T-helper 1 cell treated with Interleukin-12 subunit alpha and Interleukin-12 subunit beta and Interleukin-4 antibody, amounts not matched to agents 30 μg/mL and 1 μg/mL, for 36 hours (primary cell): ENCODE data around the gene DAPK3.

ENCODE experiments used
- H3K27ac Mint-ChIP-seq: one replicate; pipeline ENCODE4 v1.8.0; 2021; ENCODE audit warnings: mild to moderate bottlenecking, mixed read lengths
- H3K27me3 Mint-ChIP-seq: one replicate; pipeline ENCODE4 v1.8.0; 2021; ENCODE audit warnings: low read depth, mixed read lengths
- H3K36me3 Mint-ChIP-seq: one replicate; pipeline ENCODE4 v1.8.0; 2021; ENCODE audit warnings: low read depth, mixed read lengths
- H3K4me1 Mint-ChIP-seq: one replicate; pipeline ENCODE4 v1.8.0; 2021; ENCODE audit warnings: low read depth, mixed read lengths
- H3K4me3 Mint-ChIP-seq: one replicate; pipeline ENCODE4 v1.8.0; 2021; ENCODE audit warnings: mild to moderate bottlenecking, moderate library complexity, mixed read lengths
- H3K9me3 Mint-ChIP-seq: one replicate; pipeline ENCODE4 v1.8.0; 2021; ENCODE audit warnings: mixed read lengths

The DAPK3 gene

DNA sequence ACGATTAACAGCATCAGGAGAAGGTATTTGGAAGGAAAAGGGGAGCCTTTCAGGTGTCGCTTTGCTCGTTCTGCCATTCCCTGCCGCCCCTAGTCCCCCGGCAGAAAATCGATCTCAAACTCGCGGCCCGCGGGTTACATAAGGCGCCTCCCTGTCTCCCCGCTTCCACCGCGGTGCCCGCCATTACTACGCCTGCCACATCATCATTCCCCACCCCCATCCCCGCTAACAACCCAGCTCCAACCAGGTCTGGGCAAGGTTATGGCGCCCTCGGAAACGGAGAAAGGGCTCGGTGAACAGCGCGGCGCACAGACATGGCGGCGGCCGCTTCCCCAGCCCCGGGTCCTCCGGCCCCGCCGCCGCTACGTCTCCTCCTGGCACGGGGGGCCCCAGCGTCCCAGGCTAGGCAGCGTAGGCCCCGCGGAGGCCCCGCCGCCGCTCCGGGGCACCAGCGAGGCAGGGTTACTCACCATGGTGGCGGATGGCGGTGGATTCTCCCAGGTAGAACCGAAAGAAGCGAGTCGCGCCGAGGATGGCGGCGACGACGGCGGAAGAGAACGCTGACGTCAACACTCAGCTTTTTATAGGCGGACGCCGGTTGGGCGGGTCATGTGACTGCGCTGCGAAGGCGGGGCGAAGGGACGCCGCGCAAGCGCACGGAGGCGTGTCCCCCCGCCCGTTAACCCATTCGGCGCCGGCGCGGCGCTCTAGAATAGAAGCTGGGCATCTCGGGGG lies 14.2 kb upstream of the DAPK3 start, which contains the start of gene EEF2:
EEF2 (minus strand) TSS at position 556 of the 735 bp plus-strand sequence; CDS start at position 473, 83 bp downstream.
- no peaks in the 10 kb centered on the region for H3K9me3 Mint-ChIP-seq
- H3K27me3 Mint-ChIP-seq: no peaks in the 10 kb centered on the region
- peaks cover 34% of the 10 kb centered on the region for H3K36me3 Mint-ChIP-seq
- H3K4me3 Mint-ChIP-seq: peak within 1 kb of the TSS; percentile 99
- peaks cover 39% of the 10 kb centered on the region for H3K4me1 Mint-ChIP-seq
- peak within 1 kb of the TSS; percentile 91 for H3K27ac Mint-ChIP-seq

DNA sequence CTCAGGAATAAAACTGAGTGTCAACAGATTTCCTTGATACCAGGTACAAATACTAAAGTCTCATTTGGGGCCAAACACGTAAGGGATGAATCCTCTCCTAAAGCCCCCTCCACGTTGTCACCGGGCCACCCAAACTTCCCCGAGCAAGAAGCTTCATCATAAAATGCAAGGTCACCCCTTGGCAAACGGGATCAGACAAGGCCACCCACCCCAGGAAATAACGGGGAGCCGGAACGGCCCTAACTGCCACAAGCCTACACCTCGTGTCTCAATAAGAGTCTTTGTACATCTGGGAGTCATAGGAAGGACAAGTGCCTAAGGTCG lies 13.6 kb upstream of the DAPK3 start:
- H3K4me3 Mint-ChIP-seq: peak overlapping the region; percentile 99
- no peaks in the 10 kb centered on the region for H3K27me3 Mint-ChIP-seq
- H3K36me3 Mint-ChIP-seq: peaks cover 37% of the 10 kb centered on the region
- peaks cover 39% of the 10 kb centered on the region for H3K4me1 Mint-ChIP-seq
- no peaks in the 10 kb centered on the region for H3K9me3 Mint-ChIP-seq
- H3K27ac Mint-ChIP-seq: peak overlapping the region; percentile 91

- peak overlapping the region; percentile 91 for H3K27ac Mint-ChIP-seq
- H3K36me3 Mint-ChIP-seq: peaks cover 42% of the 10 kb centered on the region
- no peaks in the 10 kb centered on the region for H3K9me3 Mint-ChIP-seq
- H3K4me3 Mint-ChIP-seq: peak overlapping the region; percentile 99
- H3K27me3 Mint-ChIP-seq: no peaks in the 10 kb centered on the region
- H3K4me1 Mint-ChIP-seq: peaks cover 41% of the 10 kb centered on the region
These were observed 13.2 kb upstream of the DAPK3 start for GRCh38 chr19:3983936-3984583.

GRCh38 chr19:3983542-3983914 lies 12.6 kb upstream of the DAPK3 start:
- H3K27me3 Mint-ChIP-seq: no peaks in the 10 kb centered on the region
- peaks cover 41% of the 10 kb centered on the region for H3K4me1 Mint-ChIP-seq
- H3K36me3 Mint-ChIP-seq: peaks cover 45% of the 10 kb centered on the region
- H3K27ac Mint-ChIP-seq: peak overlapping the region; percentile 73
- H3K9me3 Mint-ChIP-seq: no peaks in the 10 kb centered on the region
- H3K4me3 Mint-ChIP-seq: peak overlapping the region; percentile 99

- peak overlapping the region; percentile 99 for H3K4me3 Mint-ChIP-seq
- H3K9me3 Mint-ChIP-seq: no peaks in the 10 kb centered on the region
- H3K27ac Mint-ChIP-seq: peak overlapping the region; percentile 73
- peaks cover 43% of the 10 kb centered on the region for H3K4me1 Mint-ChIP-seq
- H3K27me3 Mint-ChIP-seq: no peaks in the 10 kb centered on the region
- peaks cover 48% of the 10 kb centered on the region for H3K36me3 Mint-ChIP-seq
These were observed 12.0 kb upstream of the DAPK3 start for GRCh38 chr19:3982701-3983541.

DNA sequence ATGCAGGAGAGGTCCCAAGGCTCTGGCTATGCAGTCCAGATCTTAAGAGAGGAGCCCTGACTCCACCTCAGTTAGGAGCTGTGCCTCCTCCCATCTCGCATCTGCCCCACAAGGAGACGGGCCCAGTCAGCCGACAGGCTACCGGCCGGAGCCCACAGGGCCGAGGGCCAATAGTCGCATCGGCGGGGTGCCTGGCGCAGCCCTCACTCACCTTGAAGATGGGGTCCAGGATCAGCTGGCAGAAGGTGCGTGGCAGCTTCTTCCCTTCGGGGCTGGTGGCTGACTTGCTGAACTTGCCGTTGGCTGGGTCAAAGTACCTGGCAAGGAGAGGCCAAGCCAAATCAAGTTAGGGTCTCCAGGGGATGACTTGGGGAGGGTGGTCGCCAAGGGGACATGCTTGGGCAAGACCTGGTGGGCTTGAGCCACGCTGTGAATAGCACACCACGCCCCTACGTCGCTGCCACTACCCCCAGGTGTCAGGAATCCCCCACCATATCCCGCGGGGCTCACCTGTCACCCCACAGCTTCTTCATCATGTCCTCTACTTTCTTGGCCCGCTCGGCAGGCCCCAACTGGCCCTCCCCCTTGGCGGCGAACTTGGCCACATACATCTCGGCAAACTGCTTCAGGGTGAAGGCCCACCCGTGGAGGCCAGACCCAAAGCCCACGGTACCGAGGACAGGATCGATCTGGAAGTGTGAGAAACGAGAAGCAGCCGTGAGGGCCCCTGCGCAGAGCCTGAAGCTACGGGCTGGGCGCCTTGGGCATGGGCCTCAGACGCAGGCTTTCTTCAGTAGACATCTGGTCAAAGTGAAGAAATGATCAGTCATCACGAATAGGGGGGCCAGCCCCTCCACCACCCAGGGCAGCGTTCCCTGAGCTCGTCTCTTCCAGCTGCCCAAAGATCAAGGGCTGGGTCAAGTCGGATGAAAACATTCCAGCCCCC lies 11.1 kb upstream of the DAPK3 start:
- H3K27ac Mint-ChIP-seq: no peak overlapping the region
- H3K27me3 Mint-ChIP-seq: no peaks in the 10 kb centered on the region
- H3K4me1 Mint-ChIP-seq: peaks cover 36% of the 10 kb centered on the region
- H3K36me3 Mint-ChIP-seq: peaks cover 53% of the 10 kb centered on the region
- H3K4me3 Mint-ChIP-seq: no peak overlapping the region
- no peaks in the 10 kb centered on the region for H3K9me3 Mint-ChIP-seq

DNA sequence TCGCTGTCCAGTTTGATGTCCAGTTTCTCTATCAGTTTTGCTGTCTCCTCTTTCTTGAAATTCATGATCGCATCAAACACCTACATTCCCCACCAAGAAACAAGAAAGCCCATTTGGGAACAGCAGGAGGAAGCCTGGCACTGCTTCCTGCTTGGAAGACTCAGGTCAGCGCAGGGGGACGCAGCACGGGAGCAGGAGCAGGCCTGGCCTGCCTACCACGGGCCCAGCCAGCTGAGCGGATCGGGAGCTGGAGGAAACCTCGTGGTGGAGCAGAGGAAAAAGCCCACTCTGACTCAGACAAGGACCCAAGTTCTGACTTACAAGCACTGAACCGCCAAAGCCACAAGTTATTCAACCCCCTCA lies 10.5 kb upstream of the DAPK3 start:
- Mint-ChIP-seq H3K36me3 (peaks cover 53% of the 10 kb centered on the region), H3K27ac (no peak overlapping the region), H3K9me3 (no peaks in the 10 kb centered on the region), H3K4me1 (peaks cover 30% of the 10 kb centered on the region), H3K27me3 (no peaks in the 10 kb centered on the region), H3K4me3 (peak overlapping the region; percentile 12)

- Mint-ChIP-seq H3K27me3 (no peaks in the 10 kb centered on the region), H3K36me3 (peaks cover 57% of the 10 kb centered on the region), H3K27ac (no peak overlapping the region)
These were observed 9.7 kb upstream of the DAPK3 start for GRCh38 chr19:3980353-3981251.

DNA sequence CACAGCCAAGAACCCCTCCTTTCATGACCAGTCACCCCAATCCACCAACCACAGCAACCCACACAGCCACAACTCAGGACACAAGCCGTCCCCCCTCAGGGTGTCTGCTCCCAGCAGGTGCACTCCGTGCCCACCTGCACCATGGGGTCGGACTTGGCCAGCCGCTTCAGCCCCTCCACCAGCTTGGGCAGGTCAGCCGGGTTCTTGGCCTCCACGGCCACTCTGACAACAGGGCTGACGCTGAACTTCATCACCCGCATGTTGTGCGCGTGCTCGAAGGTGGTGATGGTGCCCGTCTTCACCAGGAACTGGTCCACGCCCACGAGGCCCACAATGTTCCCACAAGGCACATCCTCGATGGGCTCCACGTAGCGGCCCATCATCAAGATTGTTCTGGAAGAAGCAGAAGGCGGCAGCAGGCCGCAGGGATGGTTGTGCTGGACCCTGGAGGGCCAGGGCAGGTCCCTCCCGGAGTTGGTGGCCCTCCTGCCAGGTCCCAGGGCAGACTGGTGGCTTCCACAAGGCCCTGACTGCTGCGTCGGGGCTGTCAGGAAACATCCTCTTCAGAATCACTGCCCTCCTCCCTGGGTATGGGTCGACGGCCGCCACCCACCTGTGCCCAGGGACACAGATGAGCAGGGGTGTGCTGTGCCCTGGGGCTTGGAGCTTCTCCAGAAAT lies 8.9 kb upstream of the DAPK3 start:
- Mint-ChIP-seq H3K4me3 (no peak overlapping the region), H3K9me3 (no peaks in the 10 kb centered on the region), H3K36me3 (peaks cover 56% of the 10 kb centered on the region), H3K27ac (no peak overlapping the region), H3K27me3 (no peaks in the 10 kb centered on the region), H3K4me1 (peaks cover 24% of the 10 kb centered on the region)

More at GRCh38 chr19:3980353-3981251, 9.7 kb upstream of the DAPK3 start:
- Mint-ChIP-seq H3K4me1 (peaks cover 24% of the 10 kb centered on the region), H3K9me3 (no peaks in the 10 kb centered on the region), H3K4me3 (no peak overlapping the region)

DNA sequence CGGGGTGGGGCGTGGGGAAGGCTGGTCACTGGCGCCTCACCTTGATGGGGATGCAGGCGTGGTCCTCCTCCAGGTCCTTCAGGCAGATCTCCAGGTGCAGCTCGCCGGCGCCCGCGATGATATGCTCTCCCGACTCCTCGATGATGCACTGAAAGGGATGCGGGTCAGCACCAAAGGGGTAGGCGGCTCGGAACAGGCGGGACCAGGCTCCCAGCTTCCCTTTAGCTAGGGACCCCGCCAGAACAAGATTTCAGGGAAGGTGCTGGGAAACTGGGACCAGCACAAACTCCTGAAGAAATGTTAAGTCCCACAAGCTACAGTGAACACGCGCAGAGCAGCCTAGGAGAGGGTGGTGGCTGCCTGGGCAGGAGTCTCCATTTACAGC lies 8.4 kb upstream of the DAPK3 start:
- Mint-ChIP-seq H3K9me3 (no peaks in the 10 kb centered on the region), H3K4me3 (no peak overlapping the region), H3K27me3 (no peaks in the 10 kb centered on the region), H3K27ac (no peak overlapping the region), H3K36me3 (peaks cover 50% of the 10 kb centered on the region), H3K4me1 (peaks cover 23% of the 10 kb centered on the region)

- Mint-ChIP-seq H3K27ac (no peak overlapping the region), H3K4me1 (peaks cover 13% of the 10 kb centered on the region), H3K4me3 (no peak overlapping the region)
These were observed 7.2 kb upstream of the DAPK3 start for GRCh38 chr19:3978145-3978544.

DNA sequence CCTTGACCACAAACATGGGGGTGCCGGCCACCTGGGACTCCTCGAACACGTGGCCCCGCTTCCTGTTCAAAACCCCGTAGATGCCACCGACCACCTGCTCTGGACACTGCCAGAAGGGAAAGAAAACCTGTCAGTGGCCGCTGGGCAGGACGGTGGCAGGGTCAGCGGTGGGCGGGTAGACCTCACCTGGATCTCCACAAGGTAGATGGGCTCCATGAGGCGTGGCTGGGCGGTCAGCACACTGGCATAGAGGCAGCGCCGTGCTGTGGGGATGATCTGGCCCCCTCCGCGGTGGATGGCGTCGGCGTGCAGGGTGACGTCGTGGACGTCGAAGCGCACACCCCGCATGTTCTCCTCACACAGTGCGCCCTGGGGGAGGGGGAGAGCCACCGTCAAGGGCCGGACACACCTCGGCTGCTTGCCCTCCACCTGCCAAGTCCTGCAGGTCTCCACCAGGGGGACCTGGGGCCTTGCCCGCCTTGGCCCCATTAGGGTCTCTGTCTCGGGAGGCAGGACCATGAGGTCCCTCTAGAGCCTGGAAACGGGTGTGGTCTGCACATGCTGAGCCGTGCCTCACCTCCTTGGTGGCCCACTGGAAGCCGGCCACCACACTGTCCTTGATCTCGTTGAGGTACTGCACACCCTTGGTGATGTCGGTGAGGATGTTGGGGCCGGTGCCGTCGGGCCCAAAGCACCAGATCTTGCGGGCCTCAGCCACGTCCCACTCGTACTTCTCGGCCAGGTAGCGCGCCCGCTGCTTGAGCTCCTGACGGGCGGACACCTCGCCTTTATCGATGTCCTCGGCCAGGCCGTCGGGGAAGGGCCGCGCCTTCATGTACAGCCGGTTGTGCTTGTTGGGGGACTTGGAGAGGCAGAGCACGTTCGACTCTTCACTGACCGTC lies 6.6 kb upstream of the DAPK3 start:
- H3K4me3 Mint-ChIP-seq: no peak overlapping the region
- H3K4me1 Mint-ChIP-seq: peaks cover 7% of the 10 kb centered on the region
- H3K27ac Mint-ChIP-seq: no peak overlapping the region
- no peaks in the 10 kb centered on the region for H3K9me3 Mint-ChIP-seq
- no peaks in the 10 kb centered on the region for H3K27me3 Mint-ChIP-seq
- H3K36me3 Mint-ChIP-seq: peaks cover 32% of the 10 kb centered on the region

More at GRCh38 chr19:3978145-3978544, 7.2 kb upstream of the DAPK3 start:
- peaks cover 39% of the 10 kb centered on the region for H3K36me3 Mint-ChIP-seq
- no peaks in the 10 kb centered on the region for H3K9me3 Mint-ChIP-seq
- H3K27me3 Mint-ChIP-seq: no peaks in the 10 kb centered on the region
